ENCODE results near the gene PTPN1. TPM values are rescaled to one million over a fixed set of nuclear protein-coding genes. Genes with fewer than 3 reads are reported as not detected.

The PTPN1 gene
- total RNA-seq, 1 donor, result 28.6 TPM

DNA sequence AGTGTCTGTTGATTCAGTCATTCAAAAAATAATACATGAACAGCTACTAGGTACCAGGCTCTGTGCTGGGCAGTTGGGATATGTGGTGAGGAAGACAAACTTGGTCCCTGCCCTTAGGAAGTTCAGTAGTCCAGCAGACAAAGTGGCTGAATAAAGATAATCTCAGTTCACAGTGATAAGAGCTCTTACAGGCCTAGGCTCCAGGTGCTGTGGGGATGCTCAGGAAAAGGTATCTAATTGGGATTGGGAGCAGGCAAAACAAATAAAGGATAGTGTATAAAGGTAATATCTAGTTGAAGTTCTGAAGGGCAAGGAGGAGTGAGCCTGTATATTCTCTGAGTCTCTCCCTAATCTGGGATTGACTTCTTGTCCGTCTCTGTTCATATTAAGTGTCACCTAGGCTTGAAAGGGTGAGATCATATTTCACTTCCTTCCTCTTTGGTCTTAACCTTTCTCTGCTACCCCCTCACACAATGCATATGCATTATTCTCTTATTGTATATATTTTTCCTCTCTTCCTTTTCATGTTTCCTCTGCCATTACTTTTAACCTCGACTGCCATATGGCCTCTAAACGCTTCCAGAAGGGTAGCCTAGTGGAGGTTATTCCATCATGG, 13.5 kb downstream of the PTPN1 start:
- Histone ChIP-seq H3K36me3 (ENCODE audit: insufficient read depth, low read length) (no peaks in the 10 kb centered on the region), H3K27me3 (ENCODE audit: insufficient read depth, low read length) (no peaks in the 10 kb centered on the region), H4K20me1 (ENCODE audit: insufficient read depth, low read length) (peaks cover 46% of the 10 kb centered on the region), H3K4me3 (ENCODE audit: insufficient read depth, low read length) (no peak overlapping the region), H3K79me2 (ENCODE audit: insufficient read depth, low read length) (peaks cover 97% of the 10 kb centered on the region), H3K27ac (ENCODE audit: low read depth, low read length) (no peak overlapping the region), H3K4me1 (ENCODE audit: insufficient read depth, low read length) (peaks cover 45% of the 10 kb centered on the region), H3K9me3 (ENCODE audit: low read depth, low read length) (no peaks in the 10 kb centered on the region), H2AFZ (ENCODE audit: low read length) (no peak overlapping the region), H3K4me2 (ENCODE audit: insufficient read depth, low read length) (no peak overlapping the region)
- DNase-seq (ENCODE audit: insufficient read length, low spot score, missing footprints), result no peak
- TF ChIP-seq, protein P1, sequence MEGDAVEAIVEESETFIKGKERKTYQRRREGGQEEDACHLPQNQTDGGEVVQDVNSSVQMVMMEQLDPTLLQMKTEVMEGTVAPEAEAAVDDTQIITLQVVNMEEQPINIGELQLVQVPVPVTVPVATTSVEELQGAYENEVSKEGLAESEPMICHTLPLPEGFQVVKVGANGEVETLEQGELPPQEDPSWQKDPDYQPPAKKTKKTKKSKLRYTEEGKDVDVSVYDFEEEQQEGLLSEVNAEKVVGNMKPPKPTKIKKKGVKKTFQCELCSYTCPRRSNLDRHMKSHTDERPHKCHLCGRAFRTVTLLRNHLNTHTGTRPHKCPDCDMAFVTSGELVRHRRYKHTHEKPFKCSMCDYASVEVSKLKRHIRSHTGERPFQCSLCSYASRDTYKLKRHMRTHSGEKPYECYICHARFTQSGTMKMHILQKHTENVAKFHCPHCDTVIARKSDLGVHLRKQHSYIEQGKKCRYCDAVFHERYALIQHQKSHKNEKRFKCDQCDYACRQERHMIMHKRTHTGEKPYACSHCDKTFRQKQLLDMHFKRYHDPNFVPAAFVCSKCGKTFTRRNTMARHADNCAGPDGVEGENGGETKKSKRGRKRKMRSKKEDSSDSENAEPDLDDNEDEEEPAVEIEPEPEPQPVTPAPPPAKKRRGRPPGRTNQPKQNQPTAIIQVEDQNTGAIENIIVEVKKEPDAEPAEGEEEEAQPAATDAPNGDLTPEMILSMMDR (IDR thresholded peaks at IDR 0.05; ENCODE audit: extremely low read depth, low read depth, low read length), result no peak

GRCh38 chr20:50525681-50526080, 15.5 kb downstream of the PTPN1 start:
- H3K27ac ChIP-seq (ENCODE audit: low read depth, low read length), result no peak overlapping the region
- no peak overlapping the region for H2AFZ ChIP-seq (ENCODE audit: low read length)
- no peaks in the 10 kb centered on the region for H3K27me3 ChIP-seq (ENCODE audit: insufficient read depth, low read length)
- no peaks in the 10 kb centered on the region for H3K9me3 ChIP-seq (ENCODE audit: low read depth, low read length)
- H3K79me2 ChIP-seq (ENCODE audit: insufficient read depth, low read length), result peaks cover 96% of the 10 kb centered on the region
- peaks cover 36% of the 10 kb centered on the region for H3K4me1 ChIP-seq (ENCODE audit: insufficient read depth, low read length)
- H3K36me3 ChIP-seq (ENCODE audit: insufficient read depth, low read length), result no peaks in the 10 kb centered on the region
- H4K20me1 ChIP-seq (ENCODE audit: insufficient read depth, low read length), result peaks cover 47% of the 10 kb centered on the region
- no peak overlapping the region for H3K4me3 ChIP-seq (ENCODE audit: insufficient read depth, low read length)
- DNase-seq (ENCODE audit: insufficient read length, low spot score, missing footprints), result no peak
- TF ChIP-seq, protein P1 (IDR thresholded peaks at IDR 0.05; ENCODE audit: extremely low read depth, low read depth, low read length), result no peak
- no peak overlapping the region for H3K4me2 ChIP-seq (ENCODE audit: insufficient read depth, low read length)

GRCh38 chr20:50526403-50526989, 16.3 kb downstream of the PTPN1 start:
- Histone ChIP-seq H4K20me1 (ENCODE audit: insufficient read depth, low read length) (peaks cover 39% of the 10 kb centered on the region), H3K27ac (ENCODE audit: low read depth, low read length) (no peak overlapping the region)
- DNase-seq (ENCODE audit: insufficient read length, low spot score, missing footprints), result no peak

DNA sequence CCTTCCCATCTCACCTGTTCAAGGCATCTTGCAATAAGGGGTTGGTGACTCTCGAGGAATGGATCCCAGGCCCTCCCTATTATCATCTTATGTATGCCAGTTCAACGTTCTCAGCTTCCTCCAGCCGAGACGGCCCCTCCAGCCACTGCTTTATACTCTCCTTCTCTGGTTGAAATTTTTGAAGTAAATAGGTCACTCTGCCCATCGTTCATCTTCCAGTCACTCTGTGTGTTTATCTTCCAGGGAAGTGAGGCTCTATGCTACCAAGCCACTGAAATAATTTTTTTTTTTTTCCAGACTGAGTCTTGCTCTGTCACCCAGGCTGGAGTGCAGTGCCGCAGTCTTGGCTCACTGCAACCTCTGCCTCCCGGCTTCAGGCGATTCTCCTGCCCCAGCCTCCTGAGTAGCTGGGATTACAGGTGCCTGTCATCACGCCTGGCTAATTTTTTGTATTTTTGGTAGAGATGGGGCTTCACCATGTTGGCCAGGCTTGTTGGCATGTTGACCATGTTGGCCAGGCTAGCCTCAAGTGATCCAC, 17.0 kb downstream of the PTPN1 start:
- TF ChIP-seq, protein P1 (IDR thresholded peaks at IDR 0.05; ENCODE audit: extremely low read depth, low read depth, low read length), result no peak
- no peaks in the 10 kb centered on the region for H3K9me3 ChIP-seq (ENCODE audit: low read depth, low read length)
- H3K4me2 ChIP-seq (ENCODE audit: insufficient read depth, low read length), result no peak overlapping the region
- H3K27me3 ChIP-seq (ENCODE audit: insufficient read depth, low read length), result no peaks in the 10 kb centered on the region
- peaks cover 34% of the 10 kb centered on the region for H4K20me1 ChIP-seq (ENCODE audit: insufficient read depth, low read length)
- H3K79me2 ChIP-seq (ENCODE audit: insufficient read depth, low read length), result peaks cover 96% of the 10 kb centered on the region
- DNase-seq (ENCODE audit: insufficient read length, low spot score, missing footprints), result no peak
- peaks cover 26% of the 10 kb centered on the region for H3K4me1 ChIP-seq (ENCODE audit: insufficient read depth, low read length)
- no peak overlapping the region for H3K27ac ChIP-seq (ENCODE audit: low read depth, low read length)
- H3K36me3 ChIP-seq (ENCODE audit: insufficient read depth, low read length), result no peaks in the 10 kb centered on the region
- H3K4me3 ChIP-seq (ENCODE audit: insufficient read depth, low read length), result no peak overlapping the region
- H2AFZ ChIP-seq (ENCODE audit: low read length), result no peak overlapping the region

More at GRCh38 chr20:50526403-50526989, 16.3 kb downstream of the PTPN1 start:
- no peak overlapping the region for H2AFZ ChIP-seq (ENCODE audit: low read length)
- H3K27me3 ChIP-seq (ENCODE audit: insufficient read depth, low read length), result no peaks in the 10 kb centered on the region
- H3K4me1 ChIP-seq (ENCODE audit: insufficient read depth, low read length), result peaks cover 27% of the 10 kb centered on the region
- H3K4me3 ChIP-seq (ENCODE audit: insufficient read depth, low read length), result no peak overlapping the region
- no peaks in the 10 kb centered on the region for H3K9me3 ChIP-seq (ENCODE audit: low read depth, low read length)
- H3K79me2 ChIP-seq (ENCODE audit: insufficient read depth, low read length), result peaks cover 96% of the 10 kb centered on the region
- TF ChIP-seq, protein P1 (IDR thresholded peaks at IDR 0.05; ENCODE audit: extremely low read depth, low read depth, low read length), result no peak
- no peak overlapping the region for H3K4me2 ChIP-seq (ENCODE audit: insufficient read depth, low read length)
- no peaks in the 10 kb centered on the region for H3K36me3 ChIP-seq (ENCODE audit: insufficient read depth, low read length)

Data from osteoblast (primary cell).